ENCODE results near the gene KCNK5.

KCNK5 gene

GRCh38 chr6:39217177-39217864 is 12.0 kb downstream of the KCNK5 start:
- peak overlapping the region in 1 of 2 donors; percentile 41 for H3K27ac ChIP-seq
- DNase-seq (ENCODE audit: low spot score): peak; percentile 65
- no peak overlapping the region for H3K4me3 ChIP-seq
- no peak for TF ChIP-seq CTCF (IDR thresholded peaks at IDR 0.05)

- TF ChIP-seq CTCF (IDR thresholded peaks at IDR 0.05): no peak
- DNase-seq (ENCODE audit: low spot score): no peak
- Histone ChIP-seq H3K4me3 (no peak overlapping the region), H3K27ac (no peak overlapping the region)
Observed at GRCh38 chr6:39215640-39216158, 13.6 kb downstream of the KCNK5 start.

GRCh38 chr6:39214846-39215639 is 14.2 kb downstream of the KCNK5 start:
- H3K4me3 ChIP-seq: no peak overlapping the region
- no peak overlapping the region for H3K27ac ChIP-seq
- DNase-seq (ENCODE audit: low spot score): no peak
- TF ChIP-seq CTCF (IDR thresholded peaks at IDR 0.05): no peak

GRCh38 chr6:39214120-39214813 is 15.0 kb downstream of the KCNK5 start:
- no peak overlapping the region for H3K27ac ChIP-seq
- DNase-seq (ENCODE audit: low spot score): no peak

GRCh38 chr6:39213195-39213920 is 15.9 kb downstream of the KCNK5 start:
- no peak overlapping the region for H3K4me3 ChIP-seq
- H3K27ac ChIP-seq: no peak overlapping the region
- TF ChIP-seq CTCF (IDR thresholded peaks at IDR 0.05): no peak
- no peak for DNase-seq (ENCODE audit: low spot score)

More at GRCh38 chr6:39214120-39214813, 15.0 kb downstream of the KCNK5 start:
- no peak overlapping the region for H3K4me3 ChIP-seq
- TF ChIP-seq CTCF (IDR thresholded peaks at IDR 0.05): no peak

- TF ChIP-seq CTCF (IDR thresholded peaks at IDR 0.05): no peak
- Histone ChIP-seq H3K4me3 (no peak overlapping the region), H3K27ac (no peak overlapping the region)
- DNase-seq (ENCODE audit: low spot score): no peak
Observed at GRCh38 chr6:39211183-39211582, 18.1 kb downstream of the KCNK5 start.
